IMR-90 (cell line): ENCODE measurements around the gene CLEC11A. TPM values are rescaled to one million over a fixed set of nuclear protein-coding genes. Genes with fewer than 3 reads are reported as not detected.

Experiments
- ATAC-seq: fragments of 200-7000 bp; cut with Tn5 transposase; 2 replicates; pipeline ENCODE4 v1.9.1; 2020; ENCODE audit warnings: low read depth, mild to moderate bottlenecking, moderate library complexity
- BruUV-seq: library from RNA; stranded (reverse); fragments of 400-500 nt; replicated peaks from 2 replicates; lab custom pipeline; 2021; lab: Mats Ljungman, UMichigan
- CTCF ChIA-PET: fragments of 300-600 bp; formaldehyde crosslinking; extraction: SDS; loops from one replicate; lab custom pipeline; 2021; ENCODE audit warnings: antibody characterized with exemption; lab: Yijun Ruan, JAX
- POLR2A ChIA-PET: fragments of 300-600 bp; sonication (Branson Sonifier 250); formaldehyde crosslinking; loops from one replicate; lab custom pipeline; 2022; ENCODE audit warnings: antibody characterized with exemption; ENCODE audit not compliant: unreplicated experiment; lab: Charles Lee
- DNase-seq: peaks from one replicate; pipeline ENCODE4 v3.0.0; 2013
- H2AFZ ChIP-seq: replicated peaks from 2 replicates; pipeline ENCODE3; 2013; ENCODE audit warnings: low read length, mild to moderate bottlenecking; ENCODE audit not compliant: poor library complexity
- H2AK5ac ChIP-seq: 2 replicates; pipeline ENCODE4 v1.6.1; 2013; ENCODE audit warnings: low read depth, low read length, inconsistent platforms
- H2AK9ac ChIP-seq: replicated peaks from 2 replicates; pipeline ENCODE3; 2013; ENCODE audit warnings: mild to moderate bottlenecking, low read depth, low read length, moderate library complexity; ENCODE audit not compliant: poor library complexity
- H2BK120ac ChIP-seq: 2 replicates; pipeline ENCODE4 v1.6.1; 2013; ENCODE audit warnings: low read depth, low read length, inconsistent platforms
- H2BK15ac ChIP-seq: 3 replicates; pipeline ENCODE4 v1.6.1; 2013; ENCODE audit warnings: low read depth, low read length, inconsistent platforms
- H2BK20ac ChIP-seq: 2 replicates; pipeline ENCODE4 v1.6.1; 2013; ENCODE audit warnings: low read depth, mild to moderate bottlenecking, inconsistent platforms, low read length, moderate library complexity
- H2BK5ac ChIP-seq: 2 replicates; pipeline ENCODE4 v1.6.1; 2013; ENCODE audit warnings: mild to moderate bottlenecking, low read depth, low read length, inconsistent platforms; ENCODE audit not compliant: poor library complexity, severe bottlenecking
- H3K14ac ChIP-seq: replicated peaks from 2 replicates; pipeline ENCODE4 v1.6.1; 2013; ENCODE audit warnings: low read depth, low read length, inconsistent platforms
- H3K18ac ChIP-seq: 2 replicates; pipeline ENCODE4 v1.6.1; 2013; ENCODE audit warnings: low read depth, low read length, control low read depth
- H3K23ac ChIP-seq: 2 replicates; pipeline ENCODE4 v1.6.1; 2013; ENCODE audit warnings: low read depth, low read length, inconsistent platforms
- H3K27ac ChIP-seq: 2 replicates; pipeline ENCODE4 v1.5.1; 2013; ENCODE audit warnings: mild to moderate bottlenecking, control low read depth, low read length; ENCODE audit not compliant: insufficient read depth
- H3K27me3 ChIP-seq: 2 replicates; pipeline ENCODE4 v1.6.1; 2013; ENCODE audit warnings: low read length; ENCODE audit not compliant: control insufficient read depth, insufficient read depth
- H3K36me3 ChIP-seq: 2 replicates; pipeline ENCODE4 v1.6.1; 2013; ENCODE audit warnings: low read length, mixed read lengths; ENCODE audit not compliant: control insufficient read depth, insufficient read depth
- H3K4ac ChIP-seq: 2 replicates; pipeline ENCODE4 v1.6.1; 2013; ENCODE audit warnings: low read depth, low read length, inconsistent platforms
- H3K4me1 ChIP-seq: 2 replicates; pipeline ENCODE4 v1.6.1; 2013; ENCODE audit warnings: low read length, mixed read lengths; ENCODE audit not compliant: control insufficient read depth, insufficient read depth
- H3K4me2 ChIP-seq: 2 replicates; pipeline ENCODE4 v1.6.1; 2013; ENCODE audit warnings: low read depth, mild to moderate bottlenecking, control low read depth, low read length, moderate library complexity
- H3K4me3 ChIP-seq: 2 replicates; pipeline ENCODE4 v1.5.1; 2013; ENCODE audit warnings: low read depth, mild to moderate bottlenecking, control low read depth, low read length, moderate library complexity; ENCODE audit not compliant: insufficient read depth
- H3K56ac ChIP-seq: 2 replicates; pipeline ENCODE4 v1.6.1; 2013; ENCODE audit warnings: low read length, inconsistent platforms; ENCODE audit not compliant: insufficient read depth; ENCODE audit errors: extremely low read depth
- H3K79me1 ChIP-seq, 2 experiments: 2 replicates each; pipeline ENCODE4 v1.6.1; 2013; ENCODE audit warnings: low read length in 2 of 2, inconsistent platforms in 1 of 2, low read depth in 1 of 2
- H3K9ac ChIP-seq: 2 replicates; pipeline ENCODE4 v1.6.1; 2013; ENCODE audit warnings: low read depth, low read length, control low read depth
- H3K9me1 ChIP-seq: 2 replicates; pipeline ENCODE4 v1.6.1; 2013; ENCODE audit warnings: low read length, inconsistent platforms; ENCODE audit not compliant: insufficient read depth
- H3K9me3 ChIP-seq: 2 replicates; pipeline ENCODE4 v1.6.1; 2013; ENCODE audit warnings: low read length; ENCODE audit not compliant: control insufficient read depth, insufficient read depth
- H4K20me1 ChIP-seq: 2 replicates; pipeline ENCODE4 v1.6.1; 2013; ENCODE audit warnings: low read length, inconsistent platforms; ENCODE audit not compliant: insufficient read depth
- H4K5ac ChIP-seq: 2 replicates; pipeline ENCODE4 v1.6.1; 2013; ENCODE audit warnings: mild to moderate bottlenecking, low read depth, low read length, control low read depth
- H4K8ac ChIP-seq, 2 experiments: 2 replicates each; pipeline ENCODE4 v1.6.1; 2013; ENCODE audit warnings: low read depth in 2 of 2, low read length in 2 of 2, control low read depth in 1 of 2, inconsistent platforms in 1 of 2
- H4K91ac ChIP-seq: 2 replicates; pipeline ENCODE4 v1.6.1; 2013; ENCODE audit warnings: low read depth, low read length, inconsistent platforms; ENCODE audit not compliant: insufficient read depth
- BHLHE40 ChIP-seq: fragments of 150-350 bp; IDR thresholded peaks from 2 replicates; pipeline ENCODE4 v1.6.1; 2016; ENCODE audit warnings: mild to moderate bottlenecking, low read depth, low read length
- CEBPB ChIP-seq: IDR thresholded peaks from 2 replicates; pipeline ENCODE4 v1.6.1; 2012; ENCODE audit warnings: low read depth, low read length, improper control_type of control experiment
- FOS ChIP-seq: fragments of 150-350 bp; IDR thresholded peaks from 2 replicates; pipeline ENCODE4 v1.6.1; 2016; ENCODE audit warnings: low read depth, low read length
- MAFK ChIP-seq: IDR thresholded peaks from 2 replicates; pipeline ENCODE4 v1.6.1; 2012; ENCODE audit warnings: low read depth, low read length, improper control_type of control experiment
- MAZ ChIP-seq: IDR thresholded peaks from 2 replicates; pipeline ENCODE4 v1.6.1; 2012; ENCODE audit warnings: low read depth, mild to moderate bottlenecking, low read length, improper control_type of control experiment, moderate library complexity, borderline replicate concordance
- MXI1 ChIP-seq: IDR thresholded peaks from 2 replicates; pipeline ENCODE4 v1.6.1; 2012; ENCODE audit warnings: low read depth, mild to moderate bottlenecking, low read length, moderate library complexity, borderline replicate concordance
- POLR2A ChIP-seq: IDR thresholded peaks from 2 replicates; pipeline ENCODE4 v1.6.1; 2012; ENCODE audit warnings: mild to moderate bottlenecking, low read depth, low read length
- RFX5 ChIP-seq: IDR thresholded peaks from 2 replicates; pipeline ENCODE4 v1.8.0; 2012; ENCODE audit warnings: low read depth, mild to moderate bottlenecking, low read length, moderate library complexity
- SMC3 ChIP-seq: fragments of 150-350 bp; IDR thresholded peaks from 2 replicates; pipeline ENCODE4 v1.6.1; 2016; ENCODE audit warnings: low read depth, mild to moderate bottlenecking, antibody characterized with exemption, low read length, moderate library complexity
- WGBS, 2 experiments: methylation state at CpG; one replicate each; pipeline versions ENCODE4 v1.1.5 to v1.1.7; 2013; ENCODE audit warnings: missing lambda C conversion rate in 2 of 2; ENCODE audit not compliant: insufficient read length in 1 of 2; ENCODE audit errors: extremely low coverage in 2 of 2; 5-methylcytosine and 5-hydroxymethylcytosine counted together
- dilution Hi-C: fragments of 300-500 bp; cut with HindIII; formaldehyde crosslinking; loops from one replicate; pipeline ENCODE4 v1.14.3; 2018; ENCODE audit warnings: low sequenced_read_pairs; ENCODE audit not compliant: unreplicated experiment
- in situ Hi-C: fragments of 300-500 bp; cut with MboI; formaldehyde crosslinking; loops from 3 replicates; pipeline ENCODE4 v1.14.3; 2019; ENCODE audit warnings: low sequenced_read_pairs, inconsistent platforms, mixed read lengths
- intact Hi-C: fragments of 100-400 bp; cut with micrococcal nuclease; formaldehyde crosslinking; loops from 2 replicates; pipeline ENCODE4 v1.10.0; 2022
- polyA plus RNA-seq, 3 experiments: library from polyadenylated mRNA; depleted of rRNA; stranded (reverse); fragments of >200 nt; gene quantifications; 2 replicates each; pipeline ENCODE4 v1.2.3, GENCODE V29; 2012; ENCODE audit warnings: low replicate concordance in 1 of 3
- total RNA-seq: library from RNA; depleted of rRNA; stranded (reverse); fragments of >200 nt; gene quantifications from 2 replicates; pipeline ENCODE4 v1.2.3, GENCODE V29; 2012
- TF ChIP-seq, protein P1 (sequence below): fragments of 150-350 bp; IDR thresholded peaks from 2 replicates; pipeline ENCODE4 v1.6.1; 2017; ENCODE audit warnings: mild to moderate bottlenecking, antibody characterized with exemption, low read length, low read depth
- TF ChIP-seq, protein P2 (sequence below): conservative IDR thresholded peaks from 2 replicates; pipeline ENCODE4 v1.5.1; 2012; ENCODE audit warnings: mild to moderate bottlenecking, low read depth, low read length, improper control_type of control experiment

The CLEC11A gene
- total and polyA plus RNA-seq, 2 of the 4 experiments (the other 2 are of a cell fraction): 17.0 to 152 TPM

DNA sequence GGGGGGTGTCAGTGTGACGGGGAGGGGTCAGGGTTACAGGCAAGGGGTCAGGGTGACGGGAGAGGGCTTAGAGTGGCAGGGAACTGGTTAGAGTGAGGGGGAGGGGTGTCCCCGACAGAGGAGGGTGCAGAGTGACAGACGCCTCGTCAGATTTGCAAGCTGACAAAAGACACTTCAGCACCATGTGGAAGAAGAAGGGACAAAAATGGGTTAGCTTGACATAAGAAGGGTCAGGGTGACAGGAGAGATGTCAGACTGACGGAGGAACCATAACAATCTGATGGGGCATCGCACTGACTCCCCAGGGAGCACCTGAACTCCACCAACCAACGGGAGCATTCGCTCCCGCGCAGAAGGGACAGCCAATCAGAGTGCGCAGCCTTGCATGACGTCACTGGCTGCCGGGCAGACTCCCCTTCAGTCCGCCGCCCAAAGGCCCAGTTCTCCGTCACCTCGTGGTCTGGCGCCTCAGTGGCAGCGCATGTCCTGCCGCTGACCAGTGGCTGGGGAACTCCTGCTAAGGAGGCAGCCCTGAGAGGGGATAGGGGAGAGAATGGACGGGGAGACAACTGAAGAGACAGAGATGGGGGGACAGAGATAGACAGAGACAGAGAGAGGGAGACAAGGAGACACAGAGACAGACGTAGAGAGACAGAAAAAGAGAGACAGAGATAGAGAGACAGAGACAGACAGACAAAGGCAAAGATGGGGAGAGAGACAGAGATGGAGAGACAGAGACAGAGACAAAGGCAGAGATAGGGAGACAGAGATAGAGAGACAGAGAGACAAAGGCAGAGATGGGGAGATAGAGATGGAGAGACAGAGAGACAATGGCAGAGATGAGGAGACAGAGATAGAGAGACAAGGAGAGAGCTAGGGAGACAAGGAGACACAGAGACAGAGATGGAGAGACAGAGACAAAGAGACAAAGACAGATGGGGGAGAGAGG lies 43.7 kb upstream of the CLEC11A start:
- Histone ChIP-seq H4K20me1 (no peaks in the 10 kb centered on the region), H3K9me3 (no peaks in the 10 kb centered on the region), H2BK15ac (no peak overlapping the region), H4K8ac (no peak overlapping the region), H3K4me1 (no peaks in the 10 kb centered on the region), H3K18ac (no peak overlapping the region), H2AK5ac (no peak overlapping the region), H3K23ac (no peak overlapping the region), H3K79me1 (no peaks in the 10 kb centered on the region), H2AK9ac (peak overlapping the region; percentile 56), H3K4me3 (no peak overlapping the region), H2BK120ac (no peak overlapping the region), H3K9ac (no peak overlapping the region), H3K36me3 (no peaks in the 10 kb centered on the region), H3K4ac (no peak overlapping the region), H2AFZ (peak overlapping the region; percentile 18), H4K5ac (no peak overlapping the region), H2BK5ac (no peak overlapping the region), H2BK20ac (no peak overlapping the region), H3K14ac (no peak overlapping the region), H3K27me3 (no peaks in the 10 kb centered on the region), H4K91ac (no peak overlapping the region), H3K27ac (no peak overlapping the region), H3K4me2 (no peak overlapping the region), H3K9me1 (no peaks in the 10 kb centered on the region), H3K56ac (no peak overlapping the region)
- no peak for TF ChIP-seq POLR2A
- TF ChIP-seq, protein P1, sequence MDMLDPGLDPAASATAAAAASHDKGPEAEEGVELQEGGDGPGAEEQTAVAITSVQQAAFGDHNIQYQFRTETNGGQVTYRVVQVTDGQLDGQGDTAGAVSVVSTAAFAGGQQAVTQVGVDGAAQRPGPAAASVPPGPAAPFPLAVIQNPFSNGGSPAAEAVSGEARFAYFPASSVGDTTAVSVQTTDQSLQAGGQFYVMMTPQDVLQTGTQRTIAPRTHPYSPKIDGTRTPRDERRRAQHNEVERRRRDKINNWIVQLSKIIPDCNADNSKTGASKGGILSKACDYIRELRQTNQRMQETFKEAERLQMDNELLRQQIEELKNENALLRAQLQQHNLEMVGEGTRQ: peak; percentile 43
- TF ChIP-seq RFX5: peak; percentile 100
- TF ChIP-seq MXI1: no peak
- TF ChIP-seq, protein P2, sequence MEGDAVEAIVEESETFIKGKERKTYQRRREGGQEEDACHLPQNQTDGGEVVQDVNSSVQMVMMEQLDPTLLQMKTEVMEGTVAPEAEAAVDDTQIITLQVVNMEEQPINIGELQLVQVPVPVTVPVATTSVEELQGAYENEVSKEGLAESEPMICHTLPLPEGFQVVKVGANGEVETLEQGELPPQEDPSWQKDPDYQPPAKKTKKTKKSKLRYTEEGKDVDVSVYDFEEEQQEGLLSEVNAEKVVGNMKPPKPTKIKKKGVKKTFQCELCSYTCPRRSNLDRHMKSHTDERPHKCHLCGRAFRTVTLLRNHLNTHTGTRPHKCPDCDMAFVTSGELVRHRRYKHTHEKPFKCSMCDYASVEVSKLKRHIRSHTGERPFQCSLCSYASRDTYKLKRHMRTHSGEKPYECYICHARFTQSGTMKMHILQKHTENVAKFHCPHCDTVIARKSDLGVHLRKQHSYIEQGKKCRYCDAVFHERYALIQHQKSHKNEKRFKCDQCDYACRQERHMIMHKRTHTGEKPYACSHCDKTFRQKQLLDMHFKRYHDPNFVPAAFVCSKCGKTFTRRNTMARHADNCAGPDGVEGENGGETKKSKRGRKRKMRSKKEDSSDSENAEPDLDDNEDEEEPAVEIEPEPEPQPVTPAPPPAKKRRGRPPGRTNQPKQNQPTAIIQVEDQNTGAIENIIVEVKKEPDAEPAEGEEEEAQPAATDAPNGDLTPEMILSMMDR: no peak
- peak; percentile 42; the same call in 1 of the 2 replicates for TF ChIP-seq FOS
- TF ChIP-seq MAZ: no peak
- TF ChIP-seq CEBPB: no peak
- peak; percentile 48; the same call in 1 of the 2 replicates for TF ChIP-seq BHLHE40
- TF ChIP-seq MAFK: no peak
- no peak for TF ChIP-seq SMC3
- BruUV-seq: no TSS peak
- CTCF ChIA-PET: no interaction called here
- intact Hi-C loops: no loop called here
- in situ Hi-C loops: no loop called here
- dilution Hi-C loops: no loop called here
- POLR2A ChIA-PET: no interaction called here
- WGBS, 2 experiments: 15% methylated on average over 16 of the region's 23 CpGs; no CpG with 5 or more reads in 1 of the 2 experiments
- peak; percentile 66 for DNase-seq
- ATAC-seq: peak; percentile 99
